Measurements from ENCODE around the gene RENBP. TPM values are rescaled to one million over a fixed set of nuclear protein-coding genes. Genes with fewer than 3 reads are reported as not detected.

The RENBP gene
- total and polyA plus RNA-seq, 5 donors from 2014 or later: 0.62 to 15.3 (median 1.2) TPM

DNA sequence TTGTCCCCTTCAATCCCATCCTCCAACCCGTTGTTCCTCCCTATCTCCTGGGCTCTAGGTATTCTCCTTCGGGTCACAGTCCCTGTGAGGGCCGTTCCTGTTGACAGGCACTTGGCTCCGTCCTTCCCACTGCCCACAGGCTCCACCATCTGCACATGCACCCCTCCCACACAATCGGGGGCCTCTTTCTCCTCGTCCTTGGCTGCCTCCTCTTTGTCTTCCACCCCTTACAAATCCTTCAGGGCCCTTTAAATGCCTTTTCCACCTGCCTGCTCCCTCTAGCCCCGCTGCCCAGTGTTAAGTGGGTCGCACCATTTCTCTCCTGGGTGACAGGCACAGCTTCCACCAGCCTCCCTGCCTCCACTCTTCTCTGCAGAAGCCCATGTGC, 42.7 kb downstream of the RENBP start:
- Histone ChIP-seq H3K27me3 (ENCODE audit: control insufficient read depth, insufficient read depth, low read length) (no peaks in the 10 kb centered on the region), H3K27ac (ENCODE audit: insufficient read depth, low read length, poor library complexity, severe bottlenecking) (no peak overlapping the region), H3K36me3 (ENCODE audit: control insufficient read depth, insufficient read depth, low read length) (no peaks in the 10 kb centered on the region), H3K4me1 (ENCODE audit: control insufficient read depth, insufficient read depth, low read length, poor library complexity, severe bottlenecking) (peaks cover 45% of the 10 kb centered on the region), H3K4me3 (ENCODE audit: low read depth, low read length) (no peak overlapping the region), H3K9me3 (ENCODE audit: control insufficient read depth in 2 of 2, low read length in 2 of 2) (no peaks in the 10 kb centered on the region)
- Mint-ChIP-seq H3K4me3 (peak overlapping the region; percentile 46 to 76 (median 58)), H3K36me3 (no peaks in the 10 kb centered on the region), H3K9me3 (peaks cover 0 to 2% (median 0%) of the 10 kb centered on the region in 7 donors), H3K27me3 (peaks cover 5% of the 10 kb centered on the region), H3K27ac (peak overlapping the region in 1 of 3 donors; percentile 80), H3K4me1 (peaks cover 9 to 38% (median 18%) of the 10 kb centered on the region in 4 donors)
- ATAC-seq (ENCODE audit: low read depth in 2 of 2) (no peak), DNase-seq (no peak)

DNA sequence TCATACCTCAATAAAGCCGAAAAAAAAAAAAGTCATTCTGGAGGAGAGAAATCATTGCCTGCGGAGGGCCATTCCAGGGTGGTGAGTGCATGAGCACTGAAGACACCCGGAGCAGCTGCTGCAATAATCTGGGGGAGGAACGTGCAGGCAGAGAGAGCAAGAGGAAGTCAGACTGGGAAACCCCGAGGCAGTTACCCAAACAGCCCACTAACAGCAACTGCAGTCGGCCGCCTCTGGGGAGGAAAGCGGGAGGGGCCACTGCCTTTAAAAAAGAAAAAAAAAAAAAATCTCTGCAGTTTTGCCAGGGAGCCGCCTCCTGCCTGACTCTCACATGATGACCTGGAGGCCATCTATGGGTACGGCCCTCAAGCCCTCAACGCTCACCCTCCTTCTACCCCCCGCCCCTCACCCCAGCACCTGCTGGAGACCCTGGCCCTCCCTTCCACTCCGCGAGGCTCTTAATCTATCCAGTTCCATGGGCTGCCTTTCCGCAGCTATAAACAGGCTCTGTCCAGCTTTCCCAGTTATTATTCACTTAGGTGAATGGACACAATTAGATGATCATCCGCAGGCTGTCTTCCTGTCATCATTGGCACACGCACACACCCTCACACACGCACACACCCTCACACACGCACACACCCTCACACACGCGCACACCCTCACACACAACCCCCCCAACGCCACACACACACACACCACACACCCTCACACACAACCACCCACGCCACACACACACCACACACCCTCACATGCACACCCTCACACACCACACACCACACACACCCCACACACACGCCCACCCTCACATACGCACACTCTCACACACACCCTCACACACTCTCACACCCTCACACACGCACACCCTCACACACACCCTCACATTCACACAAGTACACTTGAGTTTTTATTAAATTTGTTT, 43.4 kb downstream of the RENBP start:
- Histone ChIP-seq H3K4me1 (ENCODE audit: control insufficient read depth, insufficient read depth, low read length, poor library complexity, severe bottlenecking) (peaks cover 44% of the 10 kb centered on the region), H3K27me3 (ENCODE audit: control insufficient read depth, insufficient read depth, low read length) (no peaks in the 10 kb centered on the region), H3K36me3 (ENCODE audit: control insufficient read depth, insufficient read depth, low read length) (no peaks in the 10 kb centered on the region), H3K9me3 (ENCODE audit: control insufficient read depth in 2 of 2, low read length in 2 of 2) (no peaks in the 10 kb centered on the region), H3K27ac (ENCODE audit: insufficient read depth, low read length, poor library complexity, severe bottlenecking) (no peak overlapping the region), H3K4me3 (ENCODE audit: low read depth, low read length) (no peak overlapping the region)
- peak; percentile 73 to 79 for ATAC-seq (ENCODE audit: low read depth in 2 of 2)
- peak; percentile 28 to 73 (median 56) for DNase-seq
- Mint-ChIP-seq H3K36me3 (no peaks in the 10 kb centered on the region), H3K9me3 (peaks cover 0 to 1% (median 0%) of the 10 kb centered on the region in 7 donors), H3K27ac (peak overlapping the region in 1 of 3 donors; percentile 37), H3K27me3 (peaks cover 5% of the 10 kb centered on the region), H3K4me1 (peaks cover 9 to 38% (median 18%) of the 10 kb centered on the region in 4 donors), H3K4me3 (peak overlapping the region; percentile 32 to 76 (median 51))

DNA sequence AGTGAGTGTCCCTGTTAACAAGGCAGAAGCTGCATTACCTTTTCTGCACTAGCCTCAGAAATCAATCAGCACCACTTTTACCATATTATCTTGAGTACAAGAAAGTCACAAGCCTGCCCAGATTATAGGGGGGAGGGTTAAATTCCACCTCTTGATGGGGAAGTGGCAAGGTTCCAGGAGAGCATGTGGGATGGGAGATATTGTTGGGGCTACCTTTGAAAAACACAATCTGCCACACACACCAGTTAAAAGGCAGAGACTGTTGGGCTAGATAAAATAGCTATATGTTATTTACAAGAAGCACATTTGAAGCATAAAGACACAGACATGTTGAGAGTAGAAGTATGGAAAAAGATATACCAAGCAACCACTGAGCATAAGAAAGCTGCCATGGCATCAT, 46.5 kb downstream of the RENBP start:
- Histone ChIP-seq H3K36me3 (ENCODE audit: control insufficient read depth, insufficient read depth, low read length) (no peaks in the 10 kb centered on the region), H3K4me3 (ENCODE audit: low read depth, low read length) (no peak overlapping the region), H3K4me1 (ENCODE audit: control insufficient read depth, insufficient read depth, low read length, poor library complexity, severe bottlenecking) (peaks cover 18% of the 10 kb centered on the region), H3K9me3 (ENCODE audit: control insufficient read depth in 2 of 2, low read length in 2 of 2) (no peaks in the 10 kb centered on the region), H3K27ac (ENCODE audit: insufficient read depth, low read length, poor library complexity, severe bottlenecking) (no peak overlapping the region), H3K27me3 (ENCODE audit: control insufficient read depth, insufficient read depth, low read length) (no peaks in the 10 kb centered on the region)
- Mint-ChIP-seq H3K27me3 (peaks cover 11% of the 10 kb centered on the region), H3K4me3 (no peak overlapping the region), H3K36me3 (no peaks in the 10 kb centered on the region), H3K27ac (no peak overlapping the region), H3K4me1 (peaks cover 2 to 23% (median 14%) of the 10 kb centered on the region in 4 donors), H3K9me3 (no peaks in the 10 kb centered on the region)
- DNase-seq: no peak
- no peak for ATAC-seq (ENCODE audit: low read depth in 2 of 2)

DNA sequence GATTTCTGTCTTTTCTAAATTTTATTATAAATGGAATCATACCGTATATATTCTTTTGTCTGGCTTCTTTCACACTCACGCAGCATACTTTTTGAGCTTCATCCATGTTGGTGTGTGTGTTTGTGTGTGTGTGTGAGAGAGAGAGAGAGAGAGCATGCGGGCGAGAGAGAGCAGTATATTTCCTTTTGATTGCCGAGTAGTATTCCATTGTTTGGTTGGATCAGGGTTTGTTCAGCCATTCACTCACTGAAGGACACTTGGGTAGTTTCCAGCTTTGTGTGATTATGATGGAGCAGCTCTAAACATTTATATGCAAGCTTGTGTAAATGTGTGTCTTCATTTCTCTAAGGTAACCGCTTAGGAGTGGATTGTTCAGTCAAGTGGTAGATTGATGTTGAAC, 55.3 kb downstream of the RENBP start:
- Histone ChIP-seq H3K4me1 (ENCODE audit: control insufficient read depth, insufficient read depth, low read length, poor library complexity, severe bottlenecking) (peaks cover 9% of the 10 kb centered on the region), H3K27ac (ENCODE audit: insufficient read depth, low read length, poor library complexity, severe bottlenecking) (no peak overlapping the region), H3K27me3 (ENCODE audit: control insufficient read depth, insufficient read depth, low read length) (peaks cover 8% of the 10 kb centered on the region), H3K4me3 (ENCODE audit: low read depth, low read length) (no peak overlapping the region), H3K36me3 (ENCODE audit: control insufficient read depth, insufficient read depth, low read length) (no peaks in the 10 kb centered on the region), H3K9me3 (ENCODE audit: control insufficient read depth in 2 of 2, low read length in 2 of 2) (no peaks in the 10 kb centered on the region)
- Mint-ChIP-seq H3K27ac (no peak overlapping the region), H3K36me3 (no peaks in the 10 kb centered on the region), H3K9me3 (no peaks in the 10 kb centered on the region), H3K4me1 (peaks cover 0 to 5% (median 0%) of the 10 kb centered on the region in 4 donors), H3K27me3 (peaks cover 39% of the 10 kb centered on the region), H3K4me3 (no peak overlapping the region)
- DNase-seq (no peak), ATAC-seq (ENCODE audit: low read depth in 2 of 2) (no peak)

DNA sequence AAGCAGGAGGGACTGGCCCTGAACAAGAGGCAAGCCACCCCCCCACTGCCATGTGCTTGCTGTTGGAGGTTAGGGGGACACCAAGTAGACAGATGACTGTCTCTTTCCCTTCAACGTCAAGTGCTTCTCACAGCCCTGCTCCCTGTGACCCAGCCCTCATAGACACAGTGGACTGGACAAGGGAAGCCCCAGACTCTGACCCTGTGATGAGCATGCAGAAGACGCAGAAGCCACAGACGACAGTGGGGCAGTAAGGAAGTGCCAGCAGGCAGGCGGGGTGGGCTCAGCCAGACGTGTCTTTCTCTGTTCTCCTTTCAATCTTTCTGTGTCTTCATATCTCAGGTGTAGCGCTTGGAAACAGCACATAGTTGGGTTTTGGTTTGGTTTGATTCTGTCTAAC, 56.1 kb downstream of the RENBP start:
- ATAC-seq (ENCODE audit: low read depth in 2 of 2) (no peak), DNase-seq (no peak)
- Histone ChIP-seq H3K9me3 (ENCODE audit: control insufficient read depth in 2 of 2, low read length in 2 of 2) (no peaks in the 10 kb centered on the region), H3K4me1 (ENCODE audit: control insufficient read depth, insufficient read depth, low read length, poor library complexity, severe bottlenecking) (peaks cover 9% of the 10 kb centered on the region), H3K27ac (ENCODE audit: insufficient read depth, low read length, poor library complexity, severe bottlenecking) (no peak overlapping the region), H3K4me3 (ENCODE audit: low read depth, low read length) (no peak overlapping the region), H3K36me3 (ENCODE audit: control insufficient read depth, insufficient read depth, low read length) (no peaks in the 10 kb centered on the region), H3K27me3 (ENCODE audit: control insufficient read depth, insufficient read depth, low read length) (peaks cover 8% of the 10 kb centered on the region)
- peak overlapping the region in 1 of 4 donors; percentile 72 for H3K4me3 Mint-ChIP-seq
- peaks cover 33% of the 10 kb centered on the region for H3K27me3 Mint-ChIP-seq
- no peaks in the 10 kb centered on the region for H3K9me3 Mint-ChIP-seq
- peaks cover 0 to 5% (median 0%) of the 10 kb centered on the region in 4 donors for H3K4me1 Mint-ChIP-seq
- no peaks in the 10 kb centered on the region for H3K36me3 Mint-ChIP-seq
- H3K27ac Mint-ChIP-seq: no peak overlapping the region

DNA sequence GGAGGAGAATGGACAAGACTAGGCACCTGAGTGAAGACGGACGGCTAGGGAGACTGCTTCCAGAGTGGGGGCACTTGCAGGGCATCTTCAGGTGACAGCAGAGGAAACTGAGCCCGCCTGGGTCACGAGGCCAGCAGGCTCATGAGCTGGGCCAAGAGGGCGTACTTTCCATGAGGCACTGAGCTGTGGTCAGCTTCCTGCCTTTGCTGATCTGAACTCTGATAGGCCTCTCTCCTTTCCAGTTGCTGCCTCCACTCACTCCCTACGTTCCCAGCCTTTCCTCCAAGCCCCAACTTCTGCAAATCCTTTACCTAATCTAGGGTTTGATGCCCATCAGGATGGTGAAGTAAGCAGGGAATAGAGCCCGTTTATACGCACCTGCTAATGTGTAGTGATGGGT, 57.1 kb downstream of the RENBP start:
- H3K36me3 Mint-ChIP-seq: no peaks in the 10 kb centered on the region
- no peaks in the 10 kb centered on the region for H3K9me3 Mint-ChIP-seq
- DNase-seq: no peak

DNA sequence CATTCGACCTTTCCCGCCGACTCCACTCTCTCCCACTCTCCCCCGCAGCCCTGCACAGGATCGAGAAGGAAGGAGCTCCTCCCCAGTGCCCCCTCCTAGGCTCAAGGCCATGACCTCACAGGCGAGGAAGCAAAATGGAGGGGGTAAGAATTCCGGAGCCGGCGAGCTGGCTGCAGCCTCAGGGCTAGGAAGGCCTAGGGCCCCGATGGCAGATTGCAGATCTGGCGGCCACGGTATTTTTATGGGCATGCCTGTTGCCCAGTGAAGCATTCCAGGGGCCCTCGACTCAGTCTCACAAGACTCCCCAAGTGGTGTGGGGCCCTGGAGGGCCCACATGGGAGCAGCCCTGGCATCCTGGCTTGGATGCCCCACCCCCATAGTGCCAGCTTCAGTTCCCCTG, 57.5 kb downstream of the RENBP start:
- Histone ChIP-seq H3K4me3 (ENCODE audit: low read depth, low read length) (no peak overlapping the region), H3K4me1 (ENCODE audit: control insufficient read depth, insufficient read depth, low read length, poor library complexity, severe bottlenecking) (peaks cover 9% of the 10 kb centered on the region), H3K9me3 (ENCODE audit: control insufficient read depth in 2 of 2, low read length in 2 of 2) (no peaks in the 10 kb centered on the region), H3K27ac (ENCODE audit: insufficient read depth, low read length, poor library complexity, severe bottlenecking) (no peak overlapping the region), H3K27me3 (ENCODE audit: control insufficient read depth, insufficient read depth, low read length) (peaks cover 8% of the 10 kb centered on the region), H3K36me3 (ENCODE audit: control insufficient read depth, insufficient read depth, low read length) (no peaks in the 10 kb centered on the region)
- Mint-ChIP-seq H3K4me1 (peaks cover 0 to 5% (median 0%) of the 10 kb centered on the region in 4 donors), H3K9me3 (no peaks in the 10 kb centered on the region), H3K27me3 (peaks cover 28% of the 10 kb centered on the region), H3K27ac (no peak overlapping the region), H3K4me3 (peak overlapping the region in 1 of 4 donors; percentile 19), H3K36me3 (no peaks in the 10 kb centered on the region)
- no peak for ATAC-seq (ENCODE audit: low read depth in 2 of 2)
- DNase-seq: no peak

More for the DNA sequence above, 57.1 kb downstream of the RENBP start:
- H3K27ac Mint-ChIP-seq: no peak overlapping the region
- no peaks in the 10 kb centered on the region for H3K36me3 ChIP-seq (ENCODE audit: control insufficient read depth, insufficient read depth, low read length)
- H3K9me3 ChIP-seq (ENCODE audit: control insufficient read depth in 2 of 2, low read length in 2 of 2): no peaks in the 10 kb centered on the region
- peaks cover 0 to 5% (median 0%) of the 10 kb centered on the region in 4 donors for H3K4me1 Mint-ChIP-seq
- peaks cover 8% of the 10 kb centered on the region for H3K27me3 ChIP-seq (ENCODE audit: control insufficient read depth, insufficient read depth, low read length)
- ATAC-seq (ENCODE audit: low read depth in 2 of 2): no peak
- peaks cover 28% of the 10 kb centered on the region for H3K27me3 Mint-ChIP-seq
- peak overlapping the region in 1 of 4 donors; percentile 64 for H3K4me3 Mint-ChIP-seq
- H3K27ac ChIP-seq (ENCODE audit: insufficient read depth, low read length, poor library complexity, severe bottlenecking): no peak overlapping the region
- peaks cover 9% of the 10 kb centered on the region for H3K4me1 ChIP-seq (ENCODE audit: control insufficient read depth, insufficient read depth, low read length, poor library complexity, severe bottlenecking)
- H3K4me3 ChIP-seq (ENCODE audit: low read depth, low read length): no peak overlapping the region
